A673 (cell line): ENCODE results near the gene CENPU.

Source experiments
- EZH2 ChIP-seq: fragments of 200-600 bp; sonication (generic); IDR thresholded peaks from 2 replicates; pipeline ENCODE4 v1.6.1; 2017; ENCODE audit warnings: borderline replicate concordance, low read depth, mild to moderate bottlenecking, mixed read lengths, antibody characterized with exemption, low read length; ENCODE audit not compliant: poor library complexity, severe bottlenecking
- TF ChIP-seq, protein P1 (sequence below): fragments of 300-800, 200-600 bp; sonication (generic); conservative IDR thresholded peaks from 2 replicates; pipeline ENCODE4 v1.5.1; 2017; ENCODE audit warnings: low read depth, mild to moderate bottlenecking, antibody characterized with exemption, low read length, moderate library complexity, mixed read lengths

DNA sequence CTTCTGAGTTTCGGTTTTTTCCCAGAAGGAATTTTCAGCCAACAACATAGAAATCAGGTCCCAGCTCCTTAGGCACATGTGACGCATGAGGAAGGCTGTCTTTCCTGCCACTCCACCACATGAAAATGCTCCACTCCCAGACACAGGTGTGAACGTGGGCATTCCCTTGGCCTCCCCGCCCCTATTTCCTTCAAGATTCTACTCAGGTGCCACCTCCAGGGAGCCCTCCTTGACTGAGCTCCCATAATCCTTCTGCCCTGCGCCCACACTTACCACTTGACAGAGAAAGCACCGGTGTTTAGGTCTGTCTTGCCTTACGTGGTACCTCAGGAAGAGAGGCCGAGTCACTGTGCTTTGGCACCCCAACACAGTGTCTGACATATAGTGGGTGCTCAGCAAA lies 44.4 kb upstream of the CENPU start:
- TF ChIP-seq, protein P1, sequence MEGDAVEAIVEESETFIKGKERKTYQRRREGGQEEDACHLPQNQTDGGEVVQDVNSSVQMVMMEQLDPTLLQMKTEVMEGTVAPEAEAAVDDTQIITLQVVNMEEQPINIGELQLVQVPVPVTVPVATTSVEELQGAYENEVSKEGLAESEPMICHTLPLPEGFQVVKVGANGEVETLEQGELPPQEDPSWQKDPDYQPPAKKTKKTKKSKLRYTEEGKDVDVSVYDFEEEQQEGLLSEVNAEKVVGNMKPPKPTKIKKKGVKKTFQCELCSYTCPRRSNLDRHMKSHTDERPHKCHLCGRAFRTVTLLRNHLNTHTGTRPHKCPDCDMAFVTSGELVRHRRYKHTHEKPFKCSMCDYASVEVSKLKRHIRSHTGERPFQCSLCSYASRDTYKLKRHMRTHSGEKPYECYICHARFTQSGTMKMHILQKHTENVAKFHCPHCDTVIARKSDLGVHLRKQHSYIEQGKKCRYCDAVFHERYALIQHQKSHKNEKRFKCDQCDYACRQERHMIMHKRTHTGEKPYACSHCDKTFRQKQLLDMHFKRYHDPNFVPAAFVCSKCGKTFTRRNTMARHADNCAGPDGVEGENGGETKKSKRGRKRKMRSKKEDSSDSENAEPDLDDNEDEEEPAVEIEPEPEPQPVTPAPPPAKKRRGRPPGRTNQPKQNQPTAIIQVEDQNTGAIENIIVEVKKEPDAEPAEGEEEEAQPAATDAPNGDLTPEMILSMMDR: no peak
- no peak for TF ChIP-seq EZH2
